CD4-positive, alpha-beta T cell (primary cell): Measurements from ENCODE around the gene MIEN1. TPM values are rescaled to one million over a fixed set of nuclear protein-coding genes. Genes with fewer than 3 reads are reported as not detected.

Experiments
- ATAC-seq: fragments of 200-7000 bp; cut with Tn5 transposase; one replicate; pipeline ENCODE4 v1.10.0; 2022; ENCODE audit warnings: mild to moderate bottlenecking; ENCODE audit not compliant: poor library complexity
- CTCF ChIA-PET: fragments of 350-600 bp; sonication (Branson Sonifier 250); formaldehyde crosslinking; loops from one replicate; lab custom pipeline; 2021; ENCODE audit warnings: antibody characterized with exemption, inconsistent platforms; lab: Charles Lee
- POLR2A ChIA-PET: fragments of 350-600 bp; sonication (Branson Sonifier 250); formaldehyde crosslinking; loops from one replicate; lab custom pipeline; 2021; ENCODE audit warnings: antibody characterized with exemption, inconsistent platforms; lab: Charles Lee
- DNase-seq, 14 experiments: peaks; one replicate each; pipeline ENCODE4 v3.0.0-alpha.2; 2013 to 2020; ENCODE audit warnings: mixed read lengths in 2 of 14
- H3K27ac ChIP-seq, 2 donors: one replicate each; pipeline versions ENCODE4 v1.5.1 to v1.7.0; 2013; ENCODE audit warnings: low read length in 2 of 2, low read depth in 1 of 2, mild to moderate bottlenecking in 1 of 2
- H3K27me3 ChIP-seq, 2 experiments: 1 replicate in 1 of 2; 2 replicates in 1 of 2; pipeline versions ENCODE4 v1.6.1 to v1.7.0; 2013; ENCODE audit warnings: low read length in 2 of 2, control low read depth in 1 of 2, mild to moderate bottlenecking in 1 of 2, moderate library complexity in 1 of 2; ENCODE audit not compliant: insufficient read depth in 2 of 2, control insufficient read depth in 1 of 2
- H3K36me3 ChIP-seq: one replicate; pipeline ENCODE4 v1.6.1; 2013; ENCODE audit warnings: low read length, control low read depth; ENCODE audit not compliant: insufficient read depth
- H3K4me1 ChIP-seq: one replicate; pipeline ENCODE4 v1.6.1; 2013; ENCODE audit warnings: low read length, control low read depth; ENCODE audit not compliant: insufficient read depth
- H3K4me3 ChIP-seq: one replicate; pipeline ENCODE4 v1.5.1; 2013; ENCODE audit warnings: mild to moderate bottlenecking, low read length, moderate library complexity
- H3K9me3 ChIP-seq, 2 experiments: 1 replicate in 1 of 2; 2 replicates in 1 of 2; pipeline versions ENCODE4 v1.6.1 to v1.7.0; 2013; ENCODE audit warnings: low read length in 2 of 2, mild to moderate bottlenecking in 2 of 2, control low read depth in 1 of 2, moderate library complexity in 1 of 2; ENCODE audit not compliant: control insufficient read depth in 1 of 2, insufficient read depth in 1 of 2
- H3K27ac Mint-ChIP-seq: one replicate; pipeline ENCODE4 v1.8.0; 2020; ENCODE audit warnings: mixed read lengths
- H3K27me3 Mint-ChIP-seq: one replicate; pipeline ENCODE4 v1.8.0; 2021; ENCODE audit warnings: mixed read lengths
- H3K36me3 Mint-ChIP-seq: one replicate; pipeline ENCODE4 v1.8.0; 2021; ENCODE audit warnings: low read depth, mixed read lengths
- H3K4me1 Mint-ChIP-seq: one replicate; pipeline ENCODE4 v1.8.0; 2021; ENCODE audit warnings: low read depth, mixed read lengths
- H3K4me3 Mint-ChIP-seq: one replicate; pipeline ENCODE4 v1.8.0; 2020; ENCODE audit warnings: mild to moderate bottlenecking, mixed read lengths
- H3K9me3 Mint-ChIP-seq: one replicate; pipeline ENCODE4 v1.8.0; 2020; ENCODE audit warnings: mixed read lengths
- intact Hi-C, 2 experiments: fragments of 100-400 bp; cut with DNase I in 1 of 2; cut with micrococcal nuclease in 1 of 2; formaldehyde crosslinking; loops; one replicate each; pipeline versions ENCODE4 v1.15.1 to v1.9.0; 2023 to 2025; cut with DNase I, micrococcal nuclease
- total RNA-seq, 174 experiments: library from RNA in 2 of 174; stranded (reverse) in 2 of 174; gene quantifications; one replicate each; pipeline ENCODE4 v1.2.3 and lab custom pipeline; 2021 to 2026
- TF ChIP-seq, protein P1 (sequence below): fragments of 200-600 bp; IDR thresholded peaks from one replicate; pipeline ENCODE4 v1.8.0; 2022; ENCODE audit warnings: antibody characterized with exemption, mild to moderate bottlenecking

Gene MIEN1
- total RNA-seq, 2 experiments from 2014 or later = 31.5 to 32.3 TPM

DNA sequence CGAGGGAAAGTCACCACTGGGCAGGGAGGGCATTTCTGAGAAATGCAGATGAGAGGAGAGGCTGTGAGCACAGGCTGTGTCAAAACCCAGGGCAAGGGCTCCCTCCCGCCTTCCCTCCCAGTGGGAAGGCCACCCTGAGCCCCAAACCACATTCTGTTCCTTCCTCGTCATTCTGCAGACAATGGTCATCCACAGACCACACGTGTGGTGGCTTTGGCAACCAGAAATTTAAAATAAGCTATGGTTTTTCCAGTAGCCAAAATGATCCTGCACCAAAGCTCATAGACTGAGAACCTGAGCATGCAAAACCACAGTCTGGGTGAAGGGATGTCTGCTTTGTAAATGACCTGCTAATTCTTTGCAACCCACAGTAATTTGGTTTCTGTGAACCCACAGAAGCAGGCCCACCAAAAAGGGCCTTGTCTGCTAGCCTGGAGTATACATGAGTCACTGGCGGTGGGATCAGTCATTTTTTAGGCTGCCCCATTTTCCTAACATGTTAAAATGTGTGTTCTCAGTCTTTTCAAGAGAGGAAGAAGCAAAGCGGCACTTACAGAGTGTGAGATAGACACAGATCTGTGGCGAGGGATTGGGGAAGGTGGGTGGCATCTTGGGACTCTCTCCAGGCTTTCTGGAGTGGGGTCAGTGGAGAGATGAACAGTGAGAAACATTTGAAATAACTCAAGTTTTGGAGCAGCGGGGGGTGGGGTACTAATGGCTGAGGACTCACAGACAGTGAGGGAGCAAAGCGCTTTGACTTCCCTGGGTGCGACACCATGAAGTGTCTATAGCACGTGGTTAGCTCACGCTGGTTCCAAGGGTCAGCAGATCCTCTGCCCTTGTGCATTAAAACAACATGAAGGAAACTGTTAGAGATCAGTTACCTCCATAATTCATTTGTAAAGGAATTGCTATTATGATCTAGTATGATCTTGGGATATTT is 27.9 kb upstream of the MIEN1 start:
- H3K9me3 ChIP-seq = no peaks in the 10 kb centered on the region
- CTCF ChIA-PET = interaction anchor here (1.0 to 3.3 kb wide), 7 partner anchors 11 to 138 kb away, joined by 3 to 11 read pairs (median 4); partner anchors contain the start of genes IKZF3 and MIEN1
- peak overlapping the region; percentile 95 to 97 for H3K27ac ChIP-seq
- POLR2A ChIA-PET = interaction anchor here (0.5 to 2.2 kb wide), 7 partner anchors 9 to 294 kb away, joined by 3 to 8 read pairs (median 3); partner anchors contain the start of gene MIEN1
- TF ChIP-seq, protein P1, sequence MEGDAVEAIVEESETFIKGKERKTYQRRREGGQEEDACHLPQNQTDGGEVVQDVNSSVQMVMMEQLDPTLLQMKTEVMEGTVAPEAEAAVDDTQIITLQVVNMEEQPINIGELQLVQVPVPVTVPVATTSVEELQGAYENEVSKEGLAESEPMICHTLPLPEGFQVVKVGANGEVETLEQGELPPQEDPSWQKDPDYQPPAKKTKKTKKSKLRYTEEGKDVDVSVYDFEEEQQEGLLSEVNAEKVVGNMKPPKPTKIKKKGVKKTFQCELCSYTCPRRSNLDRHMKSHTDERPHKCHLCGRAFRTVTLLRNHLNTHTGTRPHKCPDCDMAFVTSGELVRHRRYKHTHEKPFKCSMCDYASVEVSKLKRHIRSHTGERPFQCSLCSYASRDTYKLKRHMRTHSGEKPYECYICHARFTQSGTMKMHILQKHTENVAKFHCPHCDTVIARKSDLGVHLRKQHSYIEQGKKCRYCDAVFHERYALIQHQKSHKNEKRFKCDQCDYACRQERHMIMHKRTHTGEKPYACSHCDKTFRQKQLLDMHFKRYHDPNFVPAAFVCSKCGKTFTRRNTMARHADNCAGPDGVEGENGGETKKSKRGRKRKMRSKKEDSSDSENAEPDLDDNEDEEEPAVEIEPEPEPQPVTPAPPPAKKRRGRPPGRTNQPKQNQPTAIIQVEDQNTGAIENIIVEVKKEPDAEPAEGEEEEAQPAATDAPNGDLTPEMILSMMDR = no peak
- no peak for ATAC-seq
- H3K36me3 ChIP-seq = peaks cover 15% of the 10 kb centered on the region
- Mint-ChIP-seq H3K4me1 (peaks cover 68% of the 10 kb centered on the region), H3K9me3 (no peaks in the 10 kb centered on the region), H3K36me3 (peaks cover 29% of the 10 kb centered on the region), H3K27me3 (no peaks in the 10 kb centered on the region), H3K4me3 (peak overlapping the region; percentile 56), H3K27ac (peak overlapping the region; percentile 92)
- no peaks in the 10 kb centered on the region for H3K27me3 ChIP-seq
- no peak overlapping the region for H3K4me3 ChIP-seq
- intact Hi-C loops = loop anchor here (1.0 to 5.0 kb wide), 4 partner anchors 12 to 224 kb away; partner anchors contain the start of gene PSMD3 (in 1 of the 2)
- peaks cover 66% of the 10 kb centered on the region for H3K4me1 ChIP-seq
- peak in 10 of 14 experiments; percentile 25 to 81 (median 48) for DNase-seq

DNA sequence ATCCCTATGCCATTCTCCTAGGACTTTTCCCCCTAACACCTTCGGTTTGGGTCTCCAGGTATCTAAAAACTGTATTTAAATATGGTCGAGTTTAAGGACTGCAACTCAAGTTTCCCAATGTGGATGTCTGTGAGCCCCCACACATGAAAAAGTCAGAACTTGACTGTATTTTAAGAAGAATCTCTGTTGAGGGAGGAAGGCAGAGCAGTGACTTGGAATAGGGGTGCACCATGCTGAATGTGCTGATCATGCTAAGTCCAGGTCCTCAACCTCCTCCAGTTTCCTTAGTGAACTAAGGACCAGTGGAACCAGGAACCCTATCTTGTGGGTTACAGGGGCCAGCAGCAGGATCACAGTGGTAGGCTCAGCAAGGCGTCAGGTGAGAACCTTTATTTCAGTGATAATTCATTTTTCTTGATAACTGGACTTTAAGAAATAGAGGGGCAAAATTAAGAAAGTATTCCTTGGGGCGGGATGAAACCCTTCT is 26.9 kb upstream of the MIEN1 start:
- CTCF ChIA-PET = interaction anchor here (2.7 to 6.4 kb wide), 5 partner anchors 12 to 106 kb away, joined by 10 to 52 read pairs (median 34); partner anchors contain the start of genes IKZF3 and MIEN1
- H3K36me3 Mint-ChIP-seq = peaks cover 20% of the 10 kb centered on the region
- H3K27me3 Mint-ChIP-seq = no peaks in the 10 kb centered on the region
- TF ChIP-seq, protein P1 = no peak
- H3K27ac Mint-ChIP-seq = peak overlapping the region; percentile 92
- Histone ChIP-seq H3K4me3 (no peak overlapping the region), H3K4me1 (peaks cover 69% of the 10 kb centered on the region), H3K36me3 (peaks cover 7% of the 10 kb centered on the region), H3K27ac (peak overlapping the region; percentile 95 to 97), H3K27me3 (no peaks in the 10 kb centered on the region), H3K9me3 (no peaks in the 10 kb centered on the region)
- H3K4me3 Mint-ChIP-seq = peak overlapping the region; percentile 56
- no peak for ATAC-seq
- H3K9me3 Mint-ChIP-seq = no peaks in the 10 kb centered on the region
- intact Hi-C loops = loop anchor here (5.0 kb wide), 2 partner anchors 55 to 225 kb away; partner anchors contain the start of gene PSMD3 (in 1 of the 2)
- POLR2A ChIA-PET = interaction anchor here (0.9 to 5.0 kb wide), 6 partner anchors 13 to 169 kb away, joined by 4 to 46 read pairs (median 32); partner anchors contain the start of genes LRRC3C and ORMDL3
- DNase-seq = peak in 1 of 14 experiments; percentile 24
- peaks cover 66% of the 10 kb centered on the region for H3K4me1 Mint-ChIP-seq
